PC-3 (cell line): ENCODE results near the gene WDR45B. TPM values are rescaled to one million over a fixed set of nuclear protein-coding genes. Genes with fewer than 3 reads are reported as not detected.

Experiments
- ATAC-seq: fragments of 200-7000 bp; cut with Tn5 transposase; 2 replicates; pipeline ENCODE4 v1.9.1; 2020; ENCODE audit warnings: mild to moderate bottlenecking, moderate library complexity
- BruUV-seq: library from RNA; stranded (reverse); fragments of 400-500 nt; replicated peaks from 2 replicates; lab custom pipeline; 2021; lab: Mats Ljungman, UMichigan
- CTCF ChIA-PET: fragments of 300-600 bp; sonication (Branson Sonifier 250); formaldehyde crosslinking; loops from one replicate; lab custom pipeline; 2022; ENCODE audit warnings: antibody characterized with exemption; lab: Charles Lee
- POLR2A ChIA-PET: fragments of 300-600 bp; sonication (Branson Sonifier 250); formaldehyde crosslinking; loops from one replicate; lab custom pipeline; 2022; ENCODE audit warnings: antibody characterized with exemption; ENCODE audit not compliant: unreplicated experiment; lab: Charles Lee
- DNase-seq: peaks from one replicate; pipeline ENCODE4 v3.0.0-alpha.2; 2015
- H2AFZ ChIP-seq: fragments of 300-600 bp; sonication (generic); 2 replicates; pipeline ENCODE4 v1.6.0; 2016; ENCODE audit warnings: antibody characterized with exemption, low read length
- H3F3A ChIP-seq: fragments of 300-600 bp; sonication (generic); one replicate; pipeline ENCODE4 v1.6.0; 2017; ENCODE audit warnings: antibody characterized with exemption, low read length, control low read depth, mild to moderate bottlenecking; ENCODE audit not compliant: unreplicated experiment
- H3K27ac ChIP-seq: fragments of 300-600 bp; sonication (generic); 2 replicates; pipeline ENCODE4 v1.5.1; 2016; ENCODE audit warnings: mild to moderate bottlenecking, low read length
- H3K27me3 ChIP-seq: fragments of 300-600 bp; sonication (generic); 2 replicates; pipeline ENCODE4 v1.6.1; 2016; ENCODE audit warnings: low read length, mixed read lengths
- H3K36me3 ChIP-seq: fragments of 300-600 bp; sonication (generic); 2 replicates; pipeline ENCODE4 v1.6.1; 2016; ENCODE audit warnings: low read depth, mixed run types, low read length, mixed read lengths
- H3K4me1 ChIP-seq: fragments of 300-600 bp; sonication (generic); 2 replicates; pipeline ENCODE4 v1.5.1; 2016; ENCODE audit warnings: low read length; ENCODE audit not compliant: insufficient read depth
- H3K4me2 ChIP-seq: fragments of 300-600 bp; sonication (generic); 2 replicates; pipeline ENCODE4 v1.6.0; 2016; ENCODE audit warnings: low read length
- H3K4me3 ChIP-seq: fragments of 300-600 bp; sonication (generic); 2 replicates; pipeline ENCODE4 v1.5.1; 2016; ENCODE audit warnings: mild to moderate bottlenecking, low read length, mixed read lengths
- H3K79me2 ChIP-seq: fragments of 300-600 bp; sonication (generic); 2 replicates; pipeline ENCODE4 v1.6.1; 2017; ENCODE audit warnings: low read length, mixed read lengths
- H3K9ac ChIP-seq: fragments of 300-600 bp; sonication (generic); 2 replicates; pipeline ENCODE4 v1.6.0; 2016; ENCODE audit warnings: mild to moderate bottlenecking, low read length
- H3K9me2 ChIP-seq: fragments of 300-600 bp; sonication (generic); replicated peaks from 2 replicates; pipeline ENCODE4 v1.6.1; 2016; ENCODE audit warnings: mixed run types, low read length, mixed read lengths
- H3K9me3 ChIP-seq: fragments of 300-600 bp; sonication (generic); 2 replicates; pipeline ENCODE4 v1.6.1; 2016; ENCODE audit warnings: low read length, mixed read lengths
- H4K20me1 ChIP-seq: fragments of 300-600 bp; sonication (generic); 2 replicates; pipeline ENCODE4 v1.6.1; 2016; ENCODE audit warnings: low read length, mixed read lengths
- CTCF ChIP-seq: fragments of 300-600 bp; sonication (generic); conservative IDR thresholded peaks from 2 replicates; pipeline ENCODE4 v1.5.1; 2017; ENCODE audit warnings: antibody characterized with exemption, low read depth, mild to moderate bottlenecking, low read length
- EZH2 ChIP-seq: fragments of 300-600 bp; sonication (generic); IDR thresholded peaks from one replicate; pipeline ENCODE4 v1.6.1; 2017; ENCODE audit warnings: antibody characterized with exemption, mild to moderate bottlenecking, low read length; ENCODE audit not compliant: unreplicated experiment
- EZH2phosphoT487 ChIP-seq: fragments of 300-600 bp; sonication (generic); IDR thresholded peaks from 2 replicates; pipeline ENCODE4 v1.6.1; 2018; ENCODE audit warnings: mild to moderate bottlenecking, antibody characterized with exemption, low read length, borderline replicate concordance
- intact Hi-C: fragments of 100-400 bp; cut with micrococcal nuclease; formaldehyde crosslinking; loops from 2 replicates; pipeline ENCODE4 v1.9.0; 2023
- total RNA-seq: library from RNA; depleted of rRNA; stranded (reverse); fragments of >200 nt; gene quantifications from 2 replicates; pipeline ENCODE4 v1.2.3, GENCODE V29; 2014

WDR45B gene
- total RNA-seq, 1 experiment from 2014 or later, result 110 TPM

GRCh38 chr17:82593590-82594087 lies 54.6 kb downstream of the WDR45B start:
- Histone ChIP-seq H3K9me3 (no peaks in the 10 kb centered on the region), H3K4me1 (peaks cover 15% of the 10 kb centered on the region), H3K27ac (peak overlapping the region; percentile 50), H3F3A (peaks cover 10% of the 10 kb centered on the region), H4K20me1 (no peaks in the 10 kb centered on the region), H3K9me2 (no peaks in the 10 kb centered on the region), H3K9ac (peak overlapping the region; percentile 54), H3K4me3 (peak overlapping the region; percentile 63), H2AFZ (0 out of 2 replicates have a peak overlapping the region, but pooled peaks have one; percentile 25), H3K4me2 (peak overlapping the region; percentile 85), H3K27me3 (no peaks in the 10 kb centered on the region), H3K79me2 (peaks cover 5% of the 10 kb centered on the region; the same call in 1 of the 2 replicates), H3K36me3 (peaks cover 29% of the 10 kb centered on the region)
- ChIA-PET CTCF (no interaction called here), POLR2A (no interaction called here)
- TF ChIP-seq EZH2phosphoT487 (no peak), CTCF (no peak), EZH2 (no peak)
- no peak for ATAC-seq
- intact Hi-C loops, result no loop called here
- BruUV-seq, result TSS peak; percentile 46
- no peak for DNase-seq

- peak overlapping the region; percentile 50 for H3K27ac ChIP-seq
- ChIA-PET CTCF (no interaction called here), POLR2A (no interaction called here)
- TF ChIP-seq EZH2, result no peak
- TF ChIP-seq CTCF, result no peak
- no peak for TF ChIP-seq EZH2phosphoT487
- no peaks in the 10 kb centered on the region for H3K9me3 ChIP-seq
- BruUV-seq, result no TSS peak
- peak overlapping the region; percentile 54 for H3K9ac ChIP-seq
- peak; percentile 83 for DNase-seq
- ATAC-seq, result peak; percentile 55
- intact Hi-C loops, result no loop called here
- H3K4me3 ChIP-seq, result peak overlapping the region; percentile 63
- H3F3A ChIP-seq, result peaks cover 10% of the 10 kb centered on the region
- no peaks in the 10 kb centered on the region for H4K20me1 ChIP-seq
- no peaks in the 10 kb centered on the region for H3K9me2 ChIP-seq
- H3K36me3 ChIP-seq, result peaks cover 25% of the 10 kb centered on the region; the same call in 1 of the 2 replicates
- peaks cover 5% of the 10 kb centered on the region; the same call in 1 of the 2 replicates for H3K79me2 ChIP-seq
- H3K4me1 ChIP-seq, result peaks cover 15% of the 10 kb centered on the region
- H3K4me2 ChIP-seq, result peak overlapping the region; percentile 85
- H2AFZ ChIP-seq, result 0 out of 2 replicates have a peak overlapping the region, but pooled peaks have one; percentile 25
- H3K27me3 ChIP-seq, result no peaks in the 10 kb centered on the region
These were observed 55.3 kb downstream of the WDR45B start for GRCh38 chr17:82592767-82593589.

- POLR2A ChIA-PET, result no interaction called here
- H3K36me3 ChIP-seq, result peaks cover 30% of the 10 kb centered on the region
- TF ChIP-seq EZH2 (no peak), EZH2phosphoT487 (no peak), CTCF (no peak)
- peak overlapping the region; percentile 21; the same call in 1 of the 2 replicates for H3K4me2 ChIP-seq
- CTCF ChIA-PET, result no interaction called here
- no peaks in the 10 kb centered on the region for H4K20me1 ChIP-seq
- H2AFZ ChIP-seq, result no peak overlapping the region
- H3K27me3 ChIP-seq, result no peaks in the 10 kb centered on the region
- no TSS peak for BruUV-seq
- intact Hi-C loops, result no loop called here
- no peak for DNase-seq
- peaks cover 5% of the 10 kb centered on the region; the same call in 1 of the 2 replicates for H3K79me2 ChIP-seq
- no peak overlapping the region for H3K4me3 ChIP-seq
- peaks cover 15% of the 10 kb centered on the region for H3K4me1 ChIP-seq
- peak; percentile 21 for ATAC-seq
- H3K9ac ChIP-seq, result no peak overlapping the region
- H3K9me3 ChIP-seq, result no peaks in the 10 kb centered on the region
- peaks cover 10% of the 10 kb centered on the region for H3F3A ChIP-seq
- no peak overlapping the region; the same call in 1 of the 2 replicates for H3K27ac ChIP-seq
- no peaks in the 10 kb centered on the region for H3K9me2 ChIP-seq
These were observed 55.9 kb downstream of the WDR45B start for GRCh38 chr17:82592289-82592766.
